Liver (tissue), 9 donors: ENCODE measurements around the gene PSPC1. TPM values are rescaled to one million over a fixed set of nuclear protein-coding genes. Genes with fewer than 3 reads are reported as not detected.
"Not testable (repeated sequence)": the region's sequence is repeated elsewhere in the genome, so short reads cannot be mapped to it uniquely, and the experiment has no call there.

Experiments
- DNase-seq: peaks from one replicate; pipeline ENCODE4 v3.0.0-alpha.2; 2017; ENCODE audit warnings: low spot score
- H3K27ac ChIP-seq, 2 donors: one replicate each; pipeline ENCODE4 v1.7.0; 2013; ENCODE audit warnings: inconsistent platforms in 2 of 2, low read length in 2 of 2, control low read depth in 1 of 2, low read depth in 1 of 2, mild to moderate bottlenecking in 1 of 2
- H3K27me3 ChIP-seq, 4 donors: one replicate each; pipeline versions ENCODE4 v1.6.1 to v1.7.0; 2013; ENCODE audit warnings: low read length in 3 of 4, inconsistent platforms in 1 of 4, mild to moderate bottlenecking in 1 of 4, moderate library complexity in 1 of 4; ENCODE audit not compliant: control insufficient read depth in 4 of 4, insufficient read depth in 4 of 4
- H3K36me3 ChIP-seq, 4 donors: one replicate each; pipeline versions ENCODE4 v1.6.1 to v1.7.0; 2013; ENCODE audit warnings: low read length in 3 of 4, mild to moderate bottlenecking in 3 of 4, low read depth in 1 of 4, moderate library complexity in 1 of 4; ENCODE audit not compliant: control insufficient read depth in 4 of 4, insufficient read depth in 3 of 4
- H3K4me1 ChIP-seq, 4 donors: one replicate each; pipeline versions ENCODE4 v1.6.1 to v1.7.0; 2013; ENCODE audit warnings: low read length in 3 of 4, mild to moderate bottlenecking in 3 of 4, moderate library complexity in 1 of 4; ENCODE audit not compliant: control insufficient read depth in 4 of 4, insufficient read depth in 4 of 4
- H3K4me3 ChIP-seq, 3 donors: one replicate each; pipeline versions ENCODE4 v1.6.1 to v1.7.0; 2013; ENCODE audit warnings: low read length in 3 of 3, control low read depth in 1 of 3, low read depth in 1 of 3, mild to moderate bottlenecking in 1 of 3
- H3K9ac ChIP-seq, 2 donors: one replicate each; pipeline ENCODE4 v1.7.0; 2013; ENCODE audit warnings: low read length in 2 of 2, mild to moderate bottlenecking in 2 of 2, moderate library complexity in 2 of 2, control low read depth in 1 of 2, low read depth in 1 of 2
- H3K9me3 ChIP-seq, 4 donors: one replicate each; pipeline versions ENCODE4 v1.6.1 to v1.7.0; 2013; ENCODE audit warnings: low read length in 3 of 4; ENCODE audit not compliant: control insufficient read depth in 4 of 4
- ATF3 ChIP-seq: IDR thresholded peaks from 2 replicates; pipeline ENCODE4 v1.6.1; 2016; ENCODE audit warnings: antibody characterized with exemption
- CTCF ChIP-seq: fragments of 150-350 bp; IDR thresholded peaks from 2 replicates; pipeline ENCODE4 v1.5.1; 2017; ENCODE audit warnings: improper control_type of control experiment, low read depth, low read length; ENCODE audit not compliant: missing input control
- FOXA1 ChIP-seq: IDR thresholded peaks from 2 replicates; pipeline ENCODE4 v1.6.1; 2016; ENCODE audit warnings: antibody characterized with exemption
- FOXA2 ChIP-seq: IDR thresholded peaks from 2 replicates; pipeline ENCODE4 v1.6.1; 2016; ENCODE audit warnings: antibody characterized with exemption
- GABPA ChIP-seq, 2 donors: IDR thresholded peaks in 1 of 2; conservative IDR thresholded peaks in 1 of 2; 2 replicates each; pipeline ENCODE4 v1.6.1; 2016; ENCODE audit warnings: antibody characterized with exemption in 2 of 2, mild to moderate bottlenecking in 1 of 2, moderate library complexity in 1 of 2
- HNF4A ChIP-seq, 2 donors: conservative IDR thresholded peaks; 2 replicates each; pipeline ENCODE4 v1.6.1; 2016; ENCODE audit warnings: antibody characterized with exemption in 2 of 2, mild to moderate bottlenecking in 2 of 2
- HNF4G ChIP-seq: IDR thresholded peaks from 2 replicates; pipeline ENCODE4 v1.6.1; 2016; ENCODE audit warnings: antibody characterized with exemption
- JUND ChIP-seq, 2 donors: IDR thresholded peaks; 2 replicates each; pipeline ENCODE4 v1.6.1; 2016; ENCODE audit warnings: antibody characterized with exemption in 2 of 2
- MAX ChIP-seq: IDR thresholded peaks from 2 replicates; pipeline ENCODE4 v1.6.1; 2016; ENCODE audit warnings: antibody characterized with exemption
- RAD21 ChIP-seq, 2 donors: IDR thresholded peaks; 2 replicates each; pipeline ENCODE4 v1.6.1; 2016; ENCODE audit warnings: antibody characterized with exemption in 2 of 2, mild to moderate bottlenecking in 2 of 2
- RXRA ChIP-seq, 2 donors: IDR thresholded peaks; 2 replicates each; pipeline ENCODE4 v1.6.1; 2017 to 2018; ENCODE audit warnings: antibody characterized with exemption in 2 of 2, mild to moderate bottlenecking in 1 of 2
- SP1 ChIP-seq: IDR thresholded peaks from 2 replicates; pipeline ENCODE4 v1.6.1; 2018; ENCODE audit warnings: antibody characterized with exemption, mild to moderate bottlenecking
- TAF1 ChIP-seq: conservative IDR thresholded peaks from 2 replicates; pipeline ENCODE4 v1.6.1; 2016; ENCODE audit warnings: antibody characterized with exemption, mild to moderate bottlenecking
- YY1 ChIP-seq: IDR thresholded peaks from 2 replicates; pipeline ENCODE4 v1.6.1; 2016; ENCODE audit warnings: antibody characterized with exemption, mild to moderate bottlenecking
- WGBS: extraction: QIAGEN DNeasy Blood & Tissue Kit; methylation state at CpG from one replicate; pipeline ENCODE4 v1.1.7; 2013; 5-methylcytosine and 5-hydroxymethylcytosine counted together
- polyA plus RNA-seq, 2 donors: library from polyadenylated mRNA; stranded (reverse) in 1 of 2; unstranded in 1 of 2; fragments of 200-250 nt in 1 of 2; fragments of >200 nt in 1 of 2; fragmentation: Nextera tagmentation in 1 of 2; extraction: Ambion mirVana in 1 of 2; gene quantifications; one replicate each; pipeline versions ENCODE4 v1.2.1 to v1.2.3, GENCODE V29; 2013 to 2015
- total RNA-seq, 2 donors: library from RNA; depleted of rRNA; stranded (reverse); fragments of >200 nt; gene quantifications; one replicate each; pipeline ENCODE4 v1.2.3, GENCODE V29; 2014
- donor health status: healthy.
- donor health status: healthy.
- donor health status: healthy.
- donor health status: healthy.
- donor health status: healthy.

Gene PSPC1
- total and polyA plus RNA-seq, 4 donors: 7.8 to 38.2 (median 20.1) TPM

GRCh38 chr13:19818223-19818842 lies 35.6 kb upstream of the PSPC1 start:
- no peaks in the 10 kb centered on the region for H3K9me3 ChIP-seq
- 81% methylated on average over 27 of the region's 27 CpGs for WGBS
- no peak overlapping the region for H3K9ac ChIP-seq
- DNase-seq: peak; percentile 82
- TF ChIP-seq HNF4G: no peak
- no peak for TF ChIP-seq FOXA2
- peak; percentile 13 for TF ChIP-seq CTCF
- TF ChIP-seq RAD21 (IDR thresholded peaks at IDR 0.05): peak in 1 of 2 donors; percentile 54
- no peak for TF ChIP-seq SP1
- TF ChIP-seq JUND (IDR thresholded peaks at IDR 0.05): no peak
- no peak for TF ChIP-seq MAX
- no peak overlapping the region for H3K4me3 ChIP-seq
- peaks cover 0 to 15% (median 3%) of the 10 kb centered on the region in 4 donors for H3K36me3 ChIP-seq
- H3K27me3 ChIP-seq: no peaks in the 10 kb centered on the region
- no peaks in the 10 kb centered on the region for H3K4me1 ChIP-seq
- no peak overlapping the region for H3K27ac ChIP-seq

- DNase-seq: no peak
- WGBS: 88% methylated on average over 7 of the region's 7 CpGs
- no peak for TF ChIP-seq RXRA (IDR thresholded peaks at IDR 0.05)
- TF ChIP-seq TAF1: no peak
- no peak for TF ChIP-seq CTCF
- peak in 1 of 2 donors; percentile 46 for TF ChIP-seq HNF4A (conservative IDR thresholded peaks at IDR 0.05)
- Histone ChIP-seq H3K27me3 (no peaks in the 10 kb centered on the region), H3K4me3 (no peak overlapping the region), H3K27ac (no peak overlapping the region), H3K4me1 (no peaks in the 10 kb centered on the region), H3K36me3 (peaks cover 0 to 15% (median 3%) of the 10 kb centered on the region in 4 donors), H3K9me3 (no peaks in the 10 kb centered on the region), H3K9ac (no peak overlapping the region)
These were observed 34.9 kb upstream of the PSPC1 start for GRCh38 chr13:19817510-19818158.

GRCh38 chr13:19817106-19817505 lies 34.4 kb upstream of the PSPC1 start:
- no peak overlapping the region for H3K4me3 ChIP-seq
- DNase-seq: no peak
- H3K36me3 ChIP-seq: peaks cover 0 to 15% (median 3%) of the 10 kb centered on the region in 4 donors
- no peaks in the 10 kb centered on the region for H3K27me3 ChIP-seq
- 97% methylated on average over 10 of the region's 10 CpGs for WGBS
- no peak for TF ChIP-seq HNF4A (conservative IDR thresholded peaks at IDR 0.05)
- TF ChIP-seq GABPA (IDR thresholded peaks at IDR 0.05 in 1 of 2, conservative IDR thresholded peaks at IDR 0.05 in 1 of 2): no peak
- no peak for TF ChIP-seq RAD21 (IDR thresholded peaks at IDR 0.05)
- no peak for TF ChIP-seq ATF3
- TF ChIP-seq TAF1: no peak
- TF ChIP-seq YY1: no peak
- no peak for TF ChIP-seq JUND (IDR thresholded peaks at IDR 0.05)
- TF ChIP-seq FOXA1: no peak
- no peak for TF ChIP-seq SP1
- no peak for TF ChIP-seq HNF4G
- TF ChIP-seq FOXA2: no peak
- no peaks in the 10 kb centered on the region for H3K9me3 ChIP-seq
- H3K4me1 ChIP-seq: no peaks in the 10 kb centered on the region
- no peak overlapping the region for H3K9ac ChIP-seq
- no peak overlapping the region for H3K27ac ChIP-seq

- not testable (repeated sequence) for DNase-seq, H3K27ac ChIP-seq, H3K9ac ChIP-seq, H3K4me3 ChIP-seq, H3K9me3 ChIP-seq, H3K4me1 ChIP-seq, H3K27me3 ChIP-seq
- WGBS: 98% methylated on average over 2 of the region's 2 CpGs
- H3K36me3 ChIP-seq: peaks cover 0 to 15% (median 3%) of the 10 kb centered on the region in 4 donors
These were observed 33.1 kb upstream of the PSPC1 start for GRCh38 chr13:19815842-19816241.
